Islet precursor cell (in vitro differentiated cells): ENCODE measurements around the gene PPP1R15A.
A peak's percentile ranks its signal among the peaks of the same experiment; 100 is the strongest.
"Not testable (repeated sequence)": the region's sequence is repeated elsewhere in the genome, so short reads cannot be mapped to it uniquely, and the experiment has no call there.

Source experiments
- DNase-seq: peaks from one replicate; pipeline ENCODE4 v3.0.0-alpha.2; 2018

Gene PPP1R15A

GRCh38 chr19:48915757-48916156 lies 43.5 kb downstream of the PPP1R15A start:
- DNase-seq = no peak

- DNase-seq = no peak
Measured at GRCh38 chr19:48918071-48918470, 45.9 kb downstream of the PPP1R15A start.

- peak; percentile 70 for DNase-seq
Measured at GRCh38 chr19:48918801-48919247, 46.6 kb downstream of the PPP1R15A start.

- not testable (repeated sequence) for DNase-seq
Measured at GRCh38 chr19:48919271-48919670, 47.0 kb downstream of the PPP1R15A start.

GRCh38 chr19:48920949-48921348 lies 48.7 kb downstream of the PPP1R15A start:
- no peak for DNase-seq

- no peak for DNase-seq
Measured at GRCh38 chr19:48921721-48922500, 49.7 kb downstream of the PPP1R15A start.

- no peak for DNase-seq
Measured at GRCh38 chr19:48922548-48923490, 50.6 kb downstream of the PPP1R15A start.

- DNase-seq = peak; percentile 68
Measured at GRCh38 chr19:48925240-48925843, 53.1 kb downstream of the PPP1R15A start.
